Neuron (in vitro differentiated cells): ENCODE data around the gene NCSTN.

Experiments
- H2AFZ ChIP-seq: one replicate; pipeline ENCODE4 v1.6.1; 2013; ENCODE audit warnings: low read depth, mild to moderate bottlenecking, inconsistent platforms, low read length, moderate library complexity
- H3K27me3 ChIP-seq: one replicate; pipeline ENCODE4 v1.6.1; 2013; ENCODE audit warnings: low read length; ENCODE audit not compliant: insufficient read depth
- H3K36me3 ChIP-seq: one replicate; pipeline ENCODE4 v1.6.1; 2013; ENCODE audit warnings: low read length; ENCODE audit not compliant: insufficient read depth
- H3K4me1 ChIP-seq: one replicate; pipeline ENCODE4 v1.6.1; 2013; ENCODE audit warnings: low read length; ENCODE audit not compliant: insufficient read depth
- H3K4me3 ChIP-seq: 2 replicates; pipeline ENCODE4 v1.5.1; 2013; ENCODE audit warnings: mild to moderate bottlenecking, low read length, moderate library complexity
- H3K9me3 ChIP-seq: one replicate; pipeline ENCODE4 v1.6.1; 2013; ENCODE audit warnings: low read length

NCSTN gene

GRCh38 chr1:160357286-160358002 is 14.3 kb downstream of the NCSTN start:
- H3K36me3 ChIP-seq, result peaks cover 76% of the 10 kb centered on the region

GRCh38 chr1:160358073-160358472 is 14.9 kb downstream of the NCSTN start:
- H3K36me3 ChIP-seq, result peaks cover 70% of the 10 kb centered on the region
- no peak overlapping the region for H3K4me3 ChIP-seq
- peaks cover 16% of the 10 kb centered on the region for H3K4me1 ChIP-seq
- H2AFZ ChIP-seq, result no peak overlapping the region
- H3K27me3 ChIP-seq, result no peaks in the 10 kb centered on the region
- no peaks in the 10 kb centered on the region for H3K9me3 ChIP-seq

More at GRCh38 chr1:160357286-160358002, 14.3 kb downstream of the NCSTN start:
- H3K4me3 ChIP-seq, result no peak overlapping the region
- no peaks in the 10 kb centered on the region for H3K27me3 ChIP-seq
- H2AFZ ChIP-seq, result no peak overlapping the region
- H3K4me1 ChIP-seq, result peaks cover 10% of the 10 kb centered on the region
- H3K9me3 ChIP-seq, result no peaks in the 10 kb centered on the region

GRCh38 chr1:160359559-160360226 is 16.5 kb downstream of the NCSTN start:
- Histone ChIP-seq H3K27me3 (no peaks in the 10 kb centered on the region), H3K9me3 (no peaks in the 10 kb centered on the region), H3K4me3 (no peak overlapping the region), H2AFZ (no peak overlapping the region), H3K4me1 (peaks cover 21% of the 10 kb centered on the region), H3K36me3 (peaks cover 53% of the 10 kb centered on the region)

GRCh38 chr1:160360227-160360695 is 17.1 kb downstream of the NCSTN start:
- Histone ChIP-seq H3K36me3 (peaks cover 48% of the 10 kb centered on the region), H3K4me3 (no peak overlapping the region), H2AFZ (no peak overlapping the region), H3K27me3 (no peaks in the 10 kb centered on the region), H3K4me1 (peaks cover 21% of the 10 kb centered on the region), H3K9me3 (no peaks in the 10 kb centered on the region)

- Histone ChIP-seq H3K4me1 (peaks cover 27% of the 10 kb centered on the region), H3K9me3 (no peaks in the 10 kb centered on the region)
These were observed 18.0 kb downstream of the NCSTN start for GRCh38 chr1:160361199-160361598.

GRCh38 chr1:160361814-160362167 is 18.6 kb downstream of the NCSTN start:
- peaks cover 30% of the 10 kb centered on the region for H3K4me1 ChIP-seq

More at GRCh38 chr1:160361199-160361598, 18.0 kb downstream of the NCSTN start:
- peaks cover 38% of the 10 kb centered on the region for H3K36me3 ChIP-seq
- no peak overlapping the region for H3K4me3 ChIP-seq
- H2AFZ ChIP-seq, result no peak overlapping the region
- H3K27me3 ChIP-seq, result no peaks in the 10 kb centered on the region

GRCh38 chr1:160362168-160362957 is 19.2 kb downstream of the NCSTN start:
- Histone ChIP-seq H3K9me3 (no peaks in the 10 kb centered on the region), H2AFZ (no peak overlapping the region), H3K27me3 (no peaks in the 10 kb centered on the region), H3K36me3 (peaks cover 28% of the 10 kb centered on the region), H3K4me3 (no peak overlapping the region), H3K4me1 (peaks cover 30% of the 10 kb centered on the region)

More at GRCh38 chr1:160361814-160362167, 18.6 kb downstream of the NCSTN start:
- Histone ChIP-seq H2AFZ (no peak overlapping the region), H3K4me3 (no peak overlapping the region), H3K27me3 (no peaks in the 10 kb centered on the region), H3K9me3 (no peaks in the 10 kb centered on the region), H3K36me3 (peaks cover 32% of the 10 kb centered on the region)

GRCh38 chr1:160363010-160363409 is 19.8 kb downstream of the NCSTN start:
- Histone ChIP-seq H3K4me1 (peaks cover 30% of the 10 kb centered on the region), H3K36me3 (peaks cover 22% of the 10 kb centered on the region), H3K27me3 (no peaks in the 10 kb centered on the region), H3K4me3 (no peak overlapping the region), H3K9me3 (no peaks in the 10 kb centered on the region), H2AFZ (no peak overlapping the region)

- H3K36me3 ChIP-seq, result peaks cover 16% of the 10 kb centered on the region
- H3K27me3 ChIP-seq, result no peaks in the 10 kb centered on the region
- H3K4me3 ChIP-seq, result no peak overlapping the region
- peaks cover 30% of the 10 kb centered on the region for H3K4me1 ChIP-seq
- H2AFZ ChIP-seq, result no peak overlapping the region
- H3K9me3 ChIP-seq, result no peaks in the 10 kb centered on the region
These were observed 21.0 kb downstream of the NCSTN start for GRCh38 chr1:160363951-160364735.

- Histone ChIP-seq H3K4me1 (peaks cover 30% of the 10 kb centered on the region), H3K9me3 (no peaks in the 10 kb centered on the region), H2AFZ (no peak overlapping the region), H3K4me3 (no peak overlapping the region), H3K27me3 (no peaks in the 10 kb centered on the region), H3K36me3 (peaks cover 6% of the 10 kb centered on the region)
These were observed 22.1 kb downstream of the NCSTN start for GRCh38 chr1:160365325-160365724.

GRCh38 chr1:160366731-160367515 is 23.7 kb downstream of the NCSTN start, which contains the start of gene NHLH1:
TSS of gene NHLH1 (plus strand) at chr1:160367071. CDS start at chr1:160370732, 3,661 bp downstream.
- no peaks in the 10 kb centered on the region for H3K27me3 ChIP-seq
- peaks cover 25% of the 10 kb centered on the region for H3K4me1 ChIP-seq
- no peaks in the 10 kb centered on the region for H3K9me3 ChIP-seq
- H3K36me3 ChIP-seq, result no peaks in the 10 kb centered on the region
- peak within 1 kb of the TSS; percentile 46 for H3K4me3 ChIP-seq
- no peak within 1 kb of the TSS for H2AFZ ChIP-seq

- no peaks in the 10 kb centered on the region for H3K36me3 ChIP-seq
- no peak overlapping the region for H2AFZ ChIP-seq
- H3K4me3 ChIP-seq, result peak overlapping the region; percentile 46
- H3K4me1 ChIP-seq, result peaks cover 19% of the 10 kb centered on the region
- no peaks in the 10 kb centered on the region for H3K27me3 ChIP-seq
- H3K9me3 ChIP-seq, result no peaks in the 10 kb centered on the region
These were observed 24.3 kb downstream of the NCSTN start for GRCh38 chr1:160367516-160367900.
